ENCODE data around the gene TSEN34.

Gene TSEN34

DNA sequence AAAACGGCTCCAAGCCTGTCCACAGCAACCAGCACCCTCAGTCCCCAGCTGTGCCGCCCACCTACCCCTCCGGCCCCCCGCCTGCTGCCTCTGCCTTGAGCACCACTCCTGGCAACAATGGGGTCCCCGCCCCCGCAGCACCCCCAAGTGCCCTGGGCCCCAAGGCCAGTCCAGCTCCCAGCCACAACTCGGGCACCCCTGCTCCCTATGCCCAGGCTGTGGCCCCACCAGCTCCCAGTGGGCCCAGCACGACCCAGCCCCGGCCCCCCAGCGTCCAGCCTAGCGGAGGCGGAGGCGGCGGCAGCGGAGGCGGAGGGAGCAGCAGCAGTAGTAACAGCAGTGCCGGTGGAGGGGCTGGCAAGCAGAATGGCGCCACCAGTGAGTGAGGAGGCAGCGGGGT lies 43.0 kb upstream of the TSEN34 start:
- DNase-seq, result no peak
- H3K27me3 ChIP-seq (ENCODE audit: insufficient read depth, low read depth, severe bottlenecking), result no peaks in the 10 kb centered on the region
- H3K4me3 ChIP-seq (ENCODE audit: low read depth, low read length), result no peak overlapping the region
- H3K36me3 ChIP-seq, result peaks cover 93% of the 10 kb centered on the region
- TF ChIP-seq, protein P1, sequence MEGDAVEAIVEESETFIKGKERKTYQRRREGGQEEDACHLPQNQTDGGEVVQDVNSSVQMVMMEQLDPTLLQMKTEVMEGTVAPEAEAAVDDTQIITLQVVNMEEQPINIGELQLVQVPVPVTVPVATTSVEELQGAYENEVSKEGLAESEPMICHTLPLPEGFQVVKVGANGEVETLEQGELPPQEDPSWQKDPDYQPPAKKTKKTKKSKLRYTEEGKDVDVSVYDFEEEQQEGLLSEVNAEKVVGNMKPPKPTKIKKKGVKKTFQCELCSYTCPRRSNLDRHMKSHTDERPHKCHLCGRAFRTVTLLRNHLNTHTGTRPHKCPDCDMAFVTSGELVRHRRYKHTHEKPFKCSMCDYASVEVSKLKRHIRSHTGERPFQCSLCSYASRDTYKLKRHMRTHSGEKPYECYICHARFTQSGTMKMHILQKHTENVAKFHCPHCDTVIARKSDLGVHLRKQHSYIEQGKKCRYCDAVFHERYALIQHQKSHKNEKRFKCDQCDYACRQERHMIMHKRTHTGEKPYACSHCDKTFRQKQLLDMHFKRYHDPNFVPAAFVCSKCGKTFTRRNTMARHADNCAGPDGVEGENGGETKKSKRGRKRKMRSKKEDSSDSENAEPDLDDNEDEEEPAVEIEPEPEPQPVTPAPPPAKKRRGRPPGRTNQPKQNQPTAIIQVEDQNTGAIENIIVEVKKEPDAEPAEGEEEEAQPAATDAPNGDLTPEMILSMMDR (IDR thresholded peaks at IDR 0.05; ENCODE audit: low read depth, low read length), result no peak
- H3K9me3 ChIP-seq (ENCODE audit: severe bottlenecking), result no peaks in the 10 kb centered on the region
- no peak overlapping the region for H3K27ac ChIP-seq

DNA sequence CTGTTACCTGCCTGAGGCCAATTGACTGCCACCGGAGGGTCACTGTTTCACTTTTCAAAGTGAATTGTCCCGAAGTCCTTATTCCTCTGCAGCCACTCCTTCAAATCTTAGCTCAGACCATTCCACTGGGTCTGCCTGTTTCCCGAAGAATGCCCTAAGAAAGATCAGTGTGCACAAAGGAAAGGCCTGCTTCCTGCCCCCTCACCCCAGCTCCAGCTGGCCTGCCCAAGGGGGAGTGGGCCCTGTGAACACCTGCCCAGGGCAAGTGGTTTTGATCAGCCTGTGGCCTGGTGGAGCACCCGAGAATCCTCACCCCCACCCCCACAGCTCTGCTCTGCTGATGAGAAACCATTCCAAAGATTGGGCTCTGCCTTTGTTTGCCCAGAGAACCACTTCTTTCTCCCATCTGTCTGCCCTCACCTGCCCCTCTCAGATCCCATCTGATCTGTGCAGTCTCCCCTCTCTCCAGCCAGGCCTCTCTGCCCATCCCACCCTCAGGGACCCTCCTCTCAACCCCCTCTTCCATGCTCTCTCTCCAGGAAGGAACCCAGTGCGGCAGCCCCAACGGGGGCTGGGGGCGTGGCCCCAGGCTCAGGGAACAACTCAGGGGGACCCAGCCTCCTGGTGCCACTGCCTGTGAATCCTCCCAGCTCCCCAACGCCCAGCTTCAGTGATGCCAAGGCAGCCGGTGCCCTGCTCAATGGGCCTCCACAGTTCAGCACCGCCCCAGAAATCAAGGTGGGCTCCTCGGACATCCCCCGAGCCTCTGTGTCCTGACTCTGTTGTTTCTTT lies 41.9 kb upstream of the TSEN34 start:
- Histone ChIP-seq H3K27ac (no peak overlapping the region), H3K36me3 (peaks cover 93% of the 10 kb centered on the region), H3K9me3 (ENCODE audit: severe bottlenecking) (no peaks in the 10 kb centered on the region), H3K27me3 (ENCODE audit: insufficient read depth, low read depth, severe bottlenecking) (no peaks in the 10 kb centered on the region), H3K4me3 (ENCODE audit: low read depth, low read length) (no peak overlapping the region)
- DNase-seq, result no peak
- TF ChIP-seq, protein P1 (IDR thresholded peaks at IDR 0.05; ENCODE audit: low read depth, low read length), result no peak

DNA sequence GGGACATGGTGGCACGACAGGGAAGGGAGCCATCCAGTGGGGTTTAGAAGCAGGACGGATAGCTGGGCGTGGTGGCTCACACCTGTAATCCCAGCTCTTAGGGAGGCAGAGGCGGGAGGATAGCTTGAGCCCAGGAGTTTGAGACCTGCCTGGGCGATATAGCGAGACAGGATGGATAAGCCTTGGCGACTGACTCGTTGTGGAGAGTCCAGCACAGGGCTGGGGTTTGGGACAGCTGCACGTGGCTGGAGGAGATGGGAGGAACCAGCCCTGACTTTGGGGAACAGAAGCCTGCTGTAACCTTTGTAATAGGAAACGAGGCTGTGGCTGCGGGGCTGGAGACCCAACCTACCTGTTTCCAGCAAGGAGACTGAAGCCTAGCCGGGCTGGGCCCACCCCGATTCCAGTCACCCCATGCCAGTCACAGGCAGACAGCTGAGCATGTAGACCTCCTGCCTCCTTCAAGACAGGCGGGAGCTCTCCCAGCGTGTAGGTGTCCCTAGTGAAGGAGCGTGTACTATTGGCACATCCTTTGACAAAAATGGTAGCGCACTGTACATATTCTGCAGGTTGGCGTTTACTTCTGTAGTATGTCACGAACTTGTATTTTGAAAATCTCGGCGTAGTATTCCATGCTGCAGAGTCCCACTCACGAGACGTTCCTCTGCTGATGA lies 39.6 kb upstream of the TSEN34 start:
- Histone ChIP-seq H3K4me3 (ENCODE audit: low read depth, low read length) (no peak overlapping the region), H3K36me3 (peaks cover 93% of the 10 kb centered on the region), H3K27me3 (ENCODE audit: insufficient read depth, low read depth, severe bottlenecking) (no peaks in the 10 kb centered on the region), H3K9me3 (ENCODE audit: severe bottlenecking) (no peaks in the 10 kb centered on the region), H3K27ac (no peak overlapping the region)
- TF ChIP-seq, protein P1 (IDR thresholded peaks at IDR 0.05; ENCODE audit: low read depth, low read length), result no peak
- DNase-seq, result no peak

DNA sequence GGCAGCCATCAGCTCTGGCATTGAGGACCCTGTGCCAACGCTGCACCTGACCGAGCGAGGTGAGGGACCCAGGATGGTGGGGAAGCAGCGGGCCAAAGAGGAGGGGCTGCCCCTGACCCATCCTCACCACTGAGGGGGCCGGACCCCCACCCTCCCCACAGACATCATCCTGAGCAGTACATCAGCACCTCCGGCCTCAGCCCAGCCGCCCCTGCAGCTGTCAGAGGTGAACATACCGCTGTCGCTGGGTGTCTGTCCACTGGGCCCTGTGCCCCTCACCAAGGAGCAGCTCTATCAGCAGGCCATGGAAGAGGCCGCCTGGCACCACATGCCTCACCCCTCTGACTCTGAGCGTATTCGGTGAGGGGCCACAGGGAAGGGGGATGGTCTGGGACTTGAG lies 38.8 kb upstream of the TSEN34 start:
- Histone ChIP-seq H3K27ac (no peak overlapping the region), H3K36me3 (peaks cover 93% of the 10 kb centered on the region), H3K4me3 (ENCODE audit: low read depth, low read length) (no peak overlapping the region), H3K27me3 (ENCODE audit: insufficient read depth, low read depth, severe bottlenecking) (no peaks in the 10 kb centered on the region), H3K9me3 (ENCODE audit: severe bottlenecking) (no peaks in the 10 kb centered on the region)
- TF ChIP-seq, protein P1 (IDR thresholded peaks at IDR 0.05; ENCODE audit: low read depth, low read length), result no peak
- DNase-seq, result no peak

DNA sequence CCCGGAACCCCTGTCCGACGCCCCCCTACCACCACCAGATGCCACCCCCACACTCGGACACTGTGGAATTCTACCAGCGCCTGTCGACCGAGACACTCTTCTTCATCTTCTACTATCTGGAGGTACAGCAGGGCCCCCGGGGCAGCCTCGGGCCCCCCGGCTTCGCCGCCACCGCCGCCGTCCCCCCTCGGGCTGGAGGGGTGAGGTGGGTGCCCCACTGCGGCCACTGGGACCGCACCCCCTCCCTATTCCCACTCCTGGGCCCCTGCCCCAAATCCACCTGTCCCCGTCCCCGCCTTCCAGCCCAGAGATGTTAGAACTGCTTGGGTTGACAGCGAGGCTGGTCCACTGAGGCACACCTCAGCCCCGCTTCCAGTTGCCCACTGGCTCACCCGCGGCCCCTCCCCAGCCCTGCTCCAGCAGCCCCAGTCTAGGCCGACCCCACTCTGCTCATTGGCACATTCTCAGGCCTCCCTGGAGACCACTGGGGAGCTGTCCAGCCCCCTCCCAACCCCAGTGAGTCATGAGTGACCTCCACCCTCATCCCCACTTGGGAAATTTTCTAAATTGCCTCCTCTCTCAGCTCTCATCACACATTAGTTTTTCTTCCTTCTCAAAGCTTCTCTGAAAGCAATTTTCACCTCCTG lies 38.1 kb upstream of the TSEN34 start:
- H3K27me3 ChIP-seq (ENCODE audit: insufficient read depth, low read depth, severe bottlenecking), result no peaks in the 10 kb centered on the region
- DNase-seq, result no peak
- H3K4me3 ChIP-seq (ENCODE audit: low read depth, low read length), result no peak overlapping the region
- no peaks in the 10 kb centered on the region for H3K9me3 ChIP-seq (ENCODE audit: severe bottlenecking)
- peaks cover 95% of the 10 kb centered on the region for H3K36me3 ChIP-seq
- no peak overlapping the region for H3K27ac ChIP-seq
- TF ChIP-seq, protein P1 (IDR thresholded peaks at IDR 0.05; ENCODE audit: low read depth, low read length), result no peak

Measured in WERI-Rb-1 (cell line).